NB4 (cell line): ENCODE measurements around the gene MFAP1.

ENCODE experiments used
- MAX ChIP-seq: IDR thresholded peaks from 2 replicates; pipeline ENCODE4 v1.6.1; 2011; ENCODE audit warnings: low read depth, low read length
- TF ChIP-seq, protein P1 (sequence below): IDR thresholded peaks from one replicate; pipeline ENCODE4 v1.5.1; 2012; ENCODE audit warnings: low read depth, low read length

- TF ChIP-seq, protein P1, sequence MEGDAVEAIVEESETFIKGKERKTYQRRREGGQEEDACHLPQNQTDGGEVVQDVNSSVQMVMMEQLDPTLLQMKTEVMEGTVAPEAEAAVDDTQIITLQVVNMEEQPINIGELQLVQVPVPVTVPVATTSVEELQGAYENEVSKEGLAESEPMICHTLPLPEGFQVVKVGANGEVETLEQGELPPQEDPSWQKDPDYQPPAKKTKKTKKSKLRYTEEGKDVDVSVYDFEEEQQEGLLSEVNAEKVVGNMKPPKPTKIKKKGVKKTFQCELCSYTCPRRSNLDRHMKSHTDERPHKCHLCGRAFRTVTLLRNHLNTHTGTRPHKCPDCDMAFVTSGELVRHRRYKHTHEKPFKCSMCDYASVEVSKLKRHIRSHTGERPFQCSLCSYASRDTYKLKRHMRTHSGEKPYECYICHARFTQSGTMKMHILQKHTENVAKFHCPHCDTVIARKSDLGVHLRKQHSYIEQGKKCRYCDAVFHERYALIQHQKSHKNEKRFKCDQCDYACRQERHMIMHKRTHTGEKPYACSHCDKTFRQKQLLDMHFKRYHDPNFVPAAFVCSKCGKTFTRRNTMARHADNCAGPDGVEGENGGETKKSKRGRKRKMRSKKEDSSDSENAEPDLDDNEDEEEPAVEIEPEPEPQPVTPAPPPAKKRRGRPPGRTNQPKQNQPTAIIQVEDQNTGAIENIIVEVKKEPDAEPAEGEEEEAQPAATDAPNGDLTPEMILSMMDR = no peak
- TF ChIP-seq MAX = no peak
These were observed 31.6 kb downstream of the MFAP1 start for GRCh38 chr15:43792761-43793476.
